PFSK-1 (cell line): ENCODE measurements around the gene PRR33.

Experiments used
- FOXP2 ChIP-seq: optimal IDR thresholded peaks from 2 replicates; pipeline ENCODE3; 2011; ENCODE audit warnings: borderline replicate concordance, control low read depth, inconsistent platforms; ENCODE audit not compliant: insufficient read depth; ENCODE audit errors: extremely low read length, extremely low read depth
- POLR2AphosphoS5 ChIP-seq: IDR thresholded peaks from 2 replicates; pipeline ENCODE4 v1.6.1; 2012; ENCODE audit warnings: low read depth, mild to moderate bottlenecking, control low read depth, low read length, moderate library complexity
- REST ChIP-seq, 2 experiments: IDR thresholded peaks; 2 replicates each; pipeline versions ENCODE4 v1.6.1 to v1.8.0; 2011 to 2012; ENCODE audit warnings: low read depth in 2 of 2, low read length in 2 of 2, control low read depth in 1 of 2, inconsistent platforms in 1 of 2, mild to moderate bottlenecking in 1 of 2, moderate library complexity in 1 of 2; ENCODE audit not compliant: insufficient read depth in 1 of 2
- SIN3A ChIP-seq: IDR thresholded peaks from 2 replicates; pipeline ENCODE4 v1.6.1; 2012; ENCODE audit warnings: mild to moderate bottlenecking, low read length, moderate library complexity, borderline replicate concordance; ENCODE audit not compliant: insufficient read depth
- TAF1 ChIP-seq: IDR thresholded peaks from 2 replicates; pipeline ENCODE4 v1.6.1; 2012; ENCODE audit warnings: low read length, control low read depth, borderline replicate concordance; ENCODE audit not compliant: insufficient read depth

PRR33 gene

DNA sequence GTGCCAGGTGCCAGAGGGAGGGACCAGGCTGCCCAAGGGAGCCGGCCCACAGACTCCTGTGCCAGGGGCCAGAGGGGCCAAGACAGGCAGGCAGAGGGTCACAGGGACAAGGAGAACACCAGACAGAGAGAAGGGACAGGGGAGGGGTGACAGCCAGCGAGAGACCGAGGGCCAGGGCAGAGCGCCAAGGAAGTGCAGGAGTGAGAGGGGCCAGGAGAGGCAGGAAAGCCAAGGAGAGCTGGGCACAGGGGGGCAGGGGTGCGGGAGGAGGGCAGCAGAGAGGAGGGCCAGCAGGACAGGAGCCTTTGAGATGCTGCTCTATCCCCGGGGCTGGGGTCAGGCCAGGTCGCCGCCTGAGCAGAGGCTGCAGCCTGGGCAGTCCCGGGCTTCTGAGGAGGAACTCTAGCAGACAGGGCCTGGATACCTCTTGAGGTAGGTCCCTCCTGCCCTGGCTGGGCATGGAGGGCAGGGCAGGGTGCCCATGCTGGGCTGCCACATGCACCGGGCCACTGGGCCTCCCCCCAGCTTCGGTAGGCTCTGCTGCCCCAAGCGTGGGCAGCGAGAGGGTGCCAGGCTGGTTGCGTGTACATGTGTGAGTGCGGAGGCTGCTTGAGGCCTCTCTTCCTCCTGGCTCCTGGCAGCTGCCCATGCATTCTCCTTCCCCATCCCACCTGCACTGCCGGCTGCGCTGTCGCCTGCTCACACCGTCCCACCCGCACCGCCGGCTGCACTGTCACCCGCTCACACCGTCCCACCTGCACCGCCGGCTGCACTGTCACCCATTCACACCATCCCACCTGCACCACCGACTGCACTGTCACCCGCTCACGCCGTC, 26.6 kb downstream of the PRR33 start:
- TF ChIP-seq POLR2AphosphoS5 (peak; percentile 18; the same call in 1 of the 2 replicates), SIN3A (no peak)

- TF ChIP-seq TAF1 = no peak
- peak; percentile 9; the same call in 1 of the 2 replicates for TF ChIP-seq SIN3A
Measured at GRCh38 chr11:1864231-1864630, 27.5 kb downstream of the PRR33 start.

- TF ChIP-seq POLR2AphosphoS5 = 0 out of 2 replicates have a peak, but pooled peaks have one; percentile 43
- peak; percentile 63 for TF ChIP-seq FOXP2
- TF ChIP-seq SIN3A = 0 out of 2 replicates have a peak, but pooled peaks have one; percentile 57
- TF ChIP-seq TAF1 = no peak
- 0 out of 4 replicates have a peak, but pooled peaks of 1 of the 2 experiments have one; percentile 9 for TF ChIP-seq REST (IDR thresholded peaks at IDR 0.05; ENCODE audit: insufficient read depth in 1 of 2, low read depth in 2 of 2, low read length in 2 of 2)
Measured at GRCh38 chr11:1863352-1864216, 28.1 kb downstream of the PRR33 start.

DNA sequence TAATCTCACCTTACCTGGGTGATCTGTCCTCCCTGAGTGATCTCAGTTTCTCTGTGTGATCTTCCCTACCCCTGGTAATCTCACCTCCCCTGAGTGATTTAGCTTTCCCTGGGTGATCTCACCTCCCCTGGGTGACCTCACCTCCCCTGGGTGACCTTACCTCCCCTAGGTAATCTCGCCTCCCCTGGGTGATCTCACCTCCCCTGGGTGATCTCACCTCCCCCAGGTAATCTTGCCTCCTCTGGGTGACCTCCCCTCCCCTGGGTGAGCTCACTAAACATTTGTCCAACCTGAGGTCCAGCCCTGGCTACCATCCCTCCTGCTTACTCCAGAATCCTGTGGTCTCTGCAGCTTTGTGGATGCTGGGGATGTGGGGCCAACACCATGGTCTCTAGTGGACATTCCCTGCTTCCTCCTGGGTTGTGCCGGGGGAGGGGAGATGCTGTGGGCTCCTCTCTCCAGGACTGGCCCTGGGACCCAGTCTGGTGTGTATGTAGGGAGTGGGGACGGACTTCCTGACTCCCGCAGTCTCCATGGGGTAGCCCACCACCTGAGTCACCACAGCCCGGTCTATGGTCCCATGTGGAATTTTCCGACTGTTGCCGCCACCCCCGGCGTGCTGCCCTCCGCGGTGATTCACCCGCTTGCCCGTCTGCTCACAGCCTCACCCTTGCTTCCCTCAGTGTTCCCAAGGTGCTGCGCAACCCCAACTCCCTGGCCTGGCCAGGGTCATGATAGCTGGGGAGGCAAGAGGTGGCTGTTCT, 28.9 kb downstream of the PRR33 start:
- TF ChIP-seq POLR2AphosphoS5 = no peak
- no peak for TF ChIP-seq FOXP2
- TF ChIP-seq TAF1 = no peak
- TF ChIP-seq SIN3A = no peak

DNA sequence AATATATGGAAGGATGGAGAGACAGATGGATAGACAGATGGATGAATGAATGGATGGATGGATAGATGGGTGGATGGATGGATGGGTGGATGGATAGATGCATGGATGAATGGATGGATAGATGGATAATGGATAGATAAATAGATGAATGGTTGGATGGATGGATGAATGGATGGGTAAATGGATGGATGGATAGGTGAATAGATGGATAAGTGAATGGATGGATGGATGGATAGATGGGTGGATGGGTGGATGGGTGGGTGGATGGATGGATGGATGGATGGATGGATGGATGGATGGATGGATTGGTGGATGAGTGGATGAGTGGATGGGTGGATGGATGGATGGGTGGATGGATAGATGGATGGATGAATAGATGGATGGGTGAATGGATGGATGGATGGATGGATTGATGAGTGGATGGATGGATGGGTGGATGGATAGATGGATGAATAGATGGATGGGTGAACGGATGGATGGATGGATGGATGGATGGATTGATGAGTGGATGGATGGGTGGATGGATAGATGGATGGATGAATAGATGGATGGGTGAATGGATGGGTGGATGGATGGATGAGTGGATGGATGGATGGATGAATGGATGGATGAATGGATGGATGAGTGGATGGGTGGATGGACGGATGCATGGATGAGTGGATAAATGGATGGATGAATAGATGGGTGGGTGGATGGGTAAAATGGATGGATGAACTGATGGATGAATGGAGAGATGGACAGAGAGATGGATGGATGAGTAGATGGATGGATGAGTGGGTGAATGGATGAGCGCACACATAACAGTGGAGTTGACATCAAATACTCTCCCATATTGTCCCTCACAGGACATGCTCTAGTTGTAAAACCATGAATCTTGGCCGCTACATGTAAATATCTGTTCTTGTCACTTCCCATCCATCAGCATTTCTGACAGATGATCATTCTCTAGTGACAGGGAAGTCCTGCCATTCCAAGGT, 30.0 kb downstream of the PRR33 start:
- TF ChIP-seq FOXP2 = no peak
- TF ChIP-seq TAF1 = no peak
- TF ChIP-seq SIN3A = no peak
- TF ChIP-seq REST (IDR thresholded peaks at IDR 0.05; ENCODE audit: insufficient read depth in 1 of 2, low read depth in 2 of 2, low read length in 2 of 2) = no peak
- no peak for TF ChIP-seq POLR2AphosphoS5

GRCh38 chr11:1860108-1860507, 31.6 kb downstream of the PRR33 start:
- TF ChIP-seq SIN3A (no peak), FOXP2 (no peak), REST (IDR thresholded peaks at IDR 0.05; ENCODE audit: insufficient read depth in 1 of 2, low read depth in 2 of 2, low read length in 2 of 2) (no peak), POLR2AphosphoS5 (no peak), TAF1 (no peak)
